Naive thymus-derived CD8-positive, alpha-beta T cell (primary cell): ENCODE data around the gene ADTRP. TPM values are rescaled to one million over a fixed set of nuclear protein-coding genes. Genes with fewer than 3 reads are reported as not detected.

Experiments
- ATAC-seq, 2 donors: fragments of 150-1000 bp; cut with Tn5 transposase in 1 of 2; sonication (Bioruptor Pico), chemical (Tn5 transposase) in 1 of 2; 1 replicate in 1 of 2; 2 replicates in 1 of 2; pipeline ENCODE4 v1.10.0; 2021; ENCODE audit warnings: mild to moderate bottlenecking in 2 of 2, moderate library complexity in 2 of 2
- POLR2A ChIA-PET: fragments of 350-600 bp; sonication (Branson Sonifier 250); formaldehyde crosslinking; loops from one replicate; lab custom pipeline; 2021; ENCODE audit warnings: antibody characterized with exemption; lab: Charles Lee
- DNase-seq, 10 donors: peaks; one replicate each; pipeline versions ENCODE4 v3.0.0 to v3.0.0-alpha.2; 2020 to 2022
- H3K27ac Mint-ChIP-seq, 10 donors: one replicate each; pipeline ENCODE4 v1.8.0; 2020 to 2022; ENCODE audit warnings: mild to moderate bottlenecking in 10 of 10, mixed read lengths in 10 of 10, moderate library complexity in 4 of 10, inconsistent platforms in 1 of 10
- H3K27me3 Mint-ChIP-seq, 5 donors: one replicate each; pipeline ENCODE4 v1.8.0; 2021 to 2022; ENCODE audit warnings: mixed read lengths in 5 of 5
- H3K36me3 Mint-ChIP-seq, 3 donors: one replicate each; pipeline ENCODE4 v1.8.0; 2020 to 2022; ENCODE audit warnings: mixed read lengths in 3 of 3, mild to moderate bottlenecking in 2 of 3, inconsistent platforms in 1 of 3
- H3K4me1 Mint-ChIP-seq, 4 donors: one replicate each; pipeline ENCODE4 v1.8.0; 2021 to 2022; ENCODE audit warnings: mixed read lengths in 4 of 4
- H3K4me3 Mint-ChIP-seq, 10 donors: one replicate each; pipeline ENCODE4 v1.8.0; 2020 to 2022; ENCODE audit warnings: mild to moderate bottlenecking in 10 of 10, mixed read lengths in 10 of 10, moderate library complexity in 6 of 10, inconsistent platforms in 1 of 10
- H3K9me3 Mint-ChIP-seq, 9 donors: one replicate each; pipeline ENCODE4 v1.8.0; 2020 to 2022; ENCODE audit warnings: mixed read lengths in 9 of 9, mild to moderate bottlenecking in 3 of 9, inconsistent platforms in 1 of 9, moderate library complexity in 1 of 9
- polyA plus RNA-seq, 3 donors: library from polyadenylated mRNA; unstranded; fragments of 300-500 nt; fragmentation: Illumina TruSeq; gene quantifications; one replicate each; pipeline ENCODE4 v1.2.3, GENCODE V29; 2021
- total RNA-seq, 8 experiments: library from RNA in 2 of 8; stranded (reverse) in 2 of 8; gene quantifications; one replicate each; pipeline ENCODE4 v1.2.3 and lab custom pipeline; 2021 to 2026

The ADTRP gene
- total and polyA plus RNA-seq, 5 experiments from 2014 or later, result 2.3 to 14.0 (median 7.2) TPM

DNA sequence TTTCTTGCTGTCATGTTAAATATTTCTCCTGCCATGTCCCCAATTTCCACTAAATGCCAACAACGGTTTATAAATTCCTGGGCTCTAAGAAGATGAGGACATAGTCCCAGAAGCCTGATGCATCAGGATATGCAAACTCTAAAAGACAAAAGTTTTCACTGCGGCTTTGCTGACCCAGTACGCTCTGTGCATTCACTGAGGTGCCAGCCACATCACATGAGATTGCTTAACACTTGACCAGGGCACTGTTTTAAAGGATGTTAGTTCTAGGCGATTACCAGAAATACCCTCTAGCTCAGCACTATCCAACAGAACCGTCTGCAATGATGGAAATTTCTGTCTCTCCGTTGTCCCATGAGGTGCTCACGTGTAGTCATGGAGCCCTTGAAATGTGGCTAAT is 19.9 kb upstream of the ADTRP start:
- Mint-ChIP-seq H3K36me3 (peaks cover 0 to 12% (median under 1%) of the 10 kb centered on the region in 3 donors), H3K27me3 (peaks cover 0 to 2% (median 0%) of the 10 kb centered on the region in 5 donors), H3K27ac (no peak overlapping the region), H3K4me3 (no peak overlapping the region), H3K9me3 (peaks cover 0 to 13% (median 1%) of the 10 kb centered on the region in 9 donors), H3K4me1 (no peaks in the 10 kb centered on the region)
- ATAC-seq (no peak), DNase-seq (no peak)
- POLR2A ChIA-PET, result no interaction called here

DNA sequence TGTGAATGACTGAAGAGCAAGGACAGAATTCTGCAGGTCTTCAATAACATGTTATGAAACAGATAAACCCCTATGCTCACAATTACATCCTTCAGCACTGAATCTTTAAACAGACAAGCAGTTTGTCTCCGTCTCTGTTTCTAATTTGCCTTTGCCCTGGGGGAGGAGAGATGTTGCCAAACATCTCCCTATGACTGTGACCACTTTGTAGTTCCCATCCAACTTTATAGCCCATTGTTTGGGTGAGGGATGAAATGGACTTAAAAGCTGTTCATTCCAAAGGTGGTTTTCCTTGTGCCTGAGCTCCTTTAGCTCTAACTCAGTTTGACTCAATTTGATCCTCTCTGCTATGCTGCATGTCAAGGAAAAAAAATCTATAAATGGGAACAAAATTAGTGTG is 19.5 kb upstream of the ADTRP start:
- H3K4me1 Mint-ChIP-seq, result no peaks in the 10 kb centered on the region
- POLR2A ChIA-PET, result no interaction called here
- no peak overlapping the region for H3K27ac Mint-ChIP-seq
- ATAC-seq, result no peak
- H3K27me3 Mint-ChIP-seq, result peaks cover 0 to 2% (median 0%) of the 10 kb centered on the region in 5 donors
- H3K9me3 Mint-ChIP-seq, result peaks cover 2 to 17% (median 6%) of the 10 kb centered on the region in 9 donors
- no peak for DNase-seq
- H3K4me3 Mint-ChIP-seq, result no peak overlapping the region
- peaks cover 0 to 16% (median 5%) of the 10 kb centered on the region in 3 donors for H3K36me3 Mint-ChIP-seq

DNA sequence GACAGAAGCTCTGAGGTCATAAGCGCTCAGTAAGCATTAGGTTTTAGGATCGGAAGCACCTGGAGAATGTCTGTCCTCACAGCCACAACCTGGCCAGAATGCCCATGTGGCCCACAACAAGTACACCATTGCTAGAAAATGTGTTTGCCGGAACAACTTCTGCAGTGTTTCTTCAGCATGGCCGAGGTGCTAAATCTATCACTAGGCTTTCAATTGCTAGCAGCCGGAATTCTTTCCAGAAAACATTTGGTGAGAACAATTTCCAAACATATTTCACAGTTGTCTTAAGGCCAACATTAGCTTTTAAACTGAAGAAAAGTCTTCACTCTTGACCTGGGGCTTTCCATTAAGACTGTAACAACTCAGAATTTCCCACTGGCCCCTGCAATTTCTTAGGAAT is 18.2 kb upstream of the ADTRP start:
- H3K9me3 Mint-ChIP-seq, result peaks cover 7 to 23% (median 9%) of the 10 kb centered on the region in 9 donors
- H3K36me3 Mint-ChIP-seq, result peaks cover 0 to 21% (median 10%) of the 10 kb centered on the region in 3 donors
- DNase-seq (no peak), ATAC-seq (no peak)
- POLR2A ChIA-PET, result no interaction called here
- H3K27ac Mint-ChIP-seq, result no peak overlapping the region
- H3K4me3 Mint-ChIP-seq, result no peak overlapping the region
- no peaks in the 10 kb centered on the region for H3K4me1 Mint-ChIP-seq
- H3K27me3 Mint-ChIP-seq, result peaks cover 0 to 2% (median 0%) of the 10 kb centered on the region in 5 donors

DNA sequence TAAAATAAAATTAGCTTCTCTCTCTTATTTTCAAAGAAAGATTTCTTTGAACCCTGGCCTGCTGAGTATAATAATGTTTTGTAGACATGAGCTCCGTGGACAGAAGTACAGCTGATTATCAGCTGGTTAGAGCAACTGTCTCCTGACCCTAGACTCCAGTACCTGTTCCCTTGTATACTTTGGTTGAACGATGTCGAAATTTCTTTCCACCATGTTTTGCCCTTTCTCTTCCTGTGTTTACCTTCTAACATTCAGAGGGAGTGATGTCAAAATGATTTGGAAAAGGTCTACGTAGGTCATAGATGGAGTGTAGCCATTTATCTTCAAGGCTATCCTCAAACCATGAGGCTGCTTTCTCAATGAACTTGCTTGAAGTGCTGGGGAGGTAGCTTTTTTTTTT is 16.8 kb upstream of the ADTRP start:
- Mint-ChIP-seq H3K4me3 (no peak overlapping the region), H3K36me3 (peaks cover 0 to 21% (median 10%) of the 10 kb centered on the region in 3 donors), H3K27ac (no peak overlapping the region), H3K9me3 (peaks cover 7 to 23% (median 9%) of the 10 kb centered on the region in 9 donors), H3K4me1 (no peaks in the 10 kb centered on the region), H3K27me3 (peaks cover 0 to 2% (median 0%) of the 10 kb centered on the region in 5 donors)
- ATAC-seq, result no peak
- POLR2A ChIA-PET, result no interaction called here
- no peak for DNase-seq

DNA sequence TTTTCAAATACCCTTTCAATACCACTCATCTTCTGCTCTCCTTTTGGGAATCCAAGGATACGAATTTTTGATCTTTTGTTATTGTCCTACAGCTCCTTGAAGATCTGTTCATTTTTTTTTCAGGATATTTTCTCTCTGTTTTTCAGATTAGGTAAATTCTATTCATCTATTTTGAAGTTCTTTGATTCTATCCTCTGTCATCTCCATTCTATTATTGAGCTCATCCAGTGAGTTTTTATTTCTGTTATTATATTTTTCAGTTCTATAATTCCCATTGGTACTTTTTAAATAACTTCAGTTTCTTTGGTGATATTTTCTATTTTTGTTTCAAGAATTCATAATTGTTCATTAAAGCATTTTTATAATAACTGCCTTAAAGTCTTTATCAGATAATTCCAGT is 14.7 kb upstream of the ADTRP start:
- no peak overlapping the region for H3K4me3 Mint-ChIP-seq
- peaks cover 0 to 21% (median 10%) of the 10 kb centered on the region in 3 donors for H3K36me3 Mint-ChIP-seq
- ATAC-seq, result no peak
- DNase-seq, result no peak
- POLR2A ChIA-PET, result no interaction called here
- peaks cover 7 to 23% (median 9%) of the 10 kb centered on the region in 9 donors for H3K9me3 Mint-ChIP-seq
- H3K27ac Mint-ChIP-seq, result no peak overlapping the region
- peaks cover 0 to 2% (median 0%) of the 10 kb centered on the region in 5 donors for H3K27me3 Mint-ChIP-seq
- H3K4me1 Mint-ChIP-seq, result no peaks in the 10 kb centered on the region

DNA sequence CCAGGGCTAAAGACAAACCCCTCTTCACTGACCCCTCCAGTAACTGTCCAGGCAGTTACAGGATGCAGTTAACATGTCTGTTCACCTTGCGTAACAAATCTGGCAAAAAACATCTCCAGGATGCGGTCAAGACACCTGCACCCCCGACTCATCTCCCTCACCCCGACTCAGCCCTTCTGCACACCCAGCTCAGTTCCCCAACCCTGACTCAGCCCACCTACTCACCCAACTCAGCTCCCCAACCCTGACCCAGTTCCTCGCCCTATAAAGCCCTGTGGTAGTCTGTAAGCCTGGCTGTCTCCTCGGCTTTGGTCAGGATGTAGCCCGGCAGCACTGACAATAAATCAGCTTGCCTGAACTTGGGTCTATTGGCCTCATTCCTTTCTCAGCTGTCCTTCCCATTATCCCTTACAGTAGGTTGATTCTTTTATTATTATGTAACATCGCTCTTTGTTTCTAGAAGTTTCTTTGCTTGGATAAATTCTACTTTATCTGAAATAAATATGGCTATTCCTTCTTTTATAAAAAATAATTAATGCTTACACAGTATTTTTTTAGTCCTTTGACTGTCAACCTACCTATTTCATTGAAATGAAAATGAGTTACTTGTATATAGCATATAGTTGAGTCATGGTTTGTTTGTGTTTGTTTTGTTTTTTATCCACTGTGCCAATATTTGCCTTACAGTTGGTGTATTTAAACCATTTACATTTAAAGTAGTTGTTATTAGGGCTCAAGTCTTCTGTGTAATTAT is 12.9 kb upstream of the ADTRP start:
- POLR2A ChIA-PET, result no interaction called here
- Mint-ChIP-seq H3K9me3 (peaks cover 7 to 23% (median 9%) of the 10 kb centered on the region in 9 donors), H3K27ac (no peak overlapping the region), H3K4me1 (no peaks in the 10 kb centered on the region), H3K4me3 (no peak overlapping the region), H3K27me3 (peaks cover 0 to under 1% (median 0%) of the 10 kb centered on the region in 5 donors), H3K36me3 (peaks cover 0 to 21% (median 10%) of the 10 kb centered on the region in 3 donors)
- DNase-seq (no peak), ATAC-seq (no peak)

DNA sequence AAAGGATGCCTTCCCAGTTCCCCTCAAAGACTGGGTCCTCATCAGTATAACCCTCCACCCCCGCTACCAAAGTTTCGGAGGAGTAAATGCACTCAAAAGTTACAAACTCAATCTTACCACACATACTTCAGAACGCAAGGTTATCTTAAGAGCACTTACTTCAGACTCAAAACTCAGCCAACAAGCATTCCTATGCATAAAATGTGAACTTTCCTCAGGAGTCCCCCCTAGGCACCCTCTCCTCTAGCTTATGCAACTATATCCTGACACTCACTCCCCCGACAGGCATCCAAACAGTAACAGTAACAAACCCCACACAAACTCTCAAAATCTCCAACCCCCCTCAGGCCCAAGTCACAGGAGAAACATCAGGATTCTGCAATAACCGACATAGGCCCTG is 11.1 kb upstream of the ADTRP start:
- H3K4me1 Mint-ChIP-seq, result peaks cover 0 to 2% (median 0%) of the 10 kb centered on the region in 4 donors
- H3K36me3 Mint-ChIP-seq, result peaks cover 0 to 14% (median 10%) of the 10 kb centered on the region in 3 donors
- H3K27ac Mint-ChIP-seq, result no peak overlapping the region
- H3K9me3 Mint-ChIP-seq, result peaks cover 7 to 21% (median 9%) of the 10 kb centered on the region in 9 donors
- no peak for ATAC-seq
- POLR2A ChIA-PET, result no interaction called here
- DNase-seq, result no peak
- no peak overlapping the region for H3K4me3 Mint-ChIP-seq
- H3K27me3 Mint-ChIP-seq, result no peaks in the 10 kb centered on the region

DNA sequence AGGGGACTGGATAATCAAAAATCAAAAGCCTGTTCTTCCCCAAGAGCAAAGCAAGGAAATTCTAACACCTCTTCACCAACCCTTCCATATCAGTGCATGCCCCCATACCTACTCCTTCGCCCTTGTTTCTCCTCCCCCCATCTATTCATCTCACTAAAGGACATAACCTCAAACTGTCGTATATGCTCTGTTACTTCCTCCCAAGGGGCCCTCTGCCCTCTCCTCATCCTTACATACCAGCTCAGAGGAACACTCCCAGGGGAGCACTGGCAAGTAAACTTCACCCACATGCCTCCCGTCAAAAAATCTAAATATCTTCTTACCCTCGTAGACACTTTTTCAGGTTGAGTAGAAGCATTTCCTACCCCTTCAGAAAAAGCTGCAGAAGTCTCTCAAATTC is 9.4 kb upstream of the ADTRP start:
- H3K27ac Mint-ChIP-seq, result no peak overlapping the region
- H3K9me3 Mint-ChIP-seq, result peaks cover 3 to 8% (median 5%) of the 10 kb centered on the region in 9 donors
- no peaks in the 10 kb centered on the region for H3K27me3 Mint-ChIP-seq
- POLR2A ChIA-PET, result no interaction called here
- ATAC-seq (no peak), DNase-seq (no peak)
- no peak overlapping the region for H3K4me3 Mint-ChIP-seq
- H3K36me3 Mint-ChIP-seq, result peaks cover 0 to 4% (median 4%) of the 10 kb centered on the region in 3 donors
- H3K4me1 Mint-ChIP-seq, result peaks cover 0 to 3% (median 1%) of the 10 kb centered on the region in 4 donors

DNA sequence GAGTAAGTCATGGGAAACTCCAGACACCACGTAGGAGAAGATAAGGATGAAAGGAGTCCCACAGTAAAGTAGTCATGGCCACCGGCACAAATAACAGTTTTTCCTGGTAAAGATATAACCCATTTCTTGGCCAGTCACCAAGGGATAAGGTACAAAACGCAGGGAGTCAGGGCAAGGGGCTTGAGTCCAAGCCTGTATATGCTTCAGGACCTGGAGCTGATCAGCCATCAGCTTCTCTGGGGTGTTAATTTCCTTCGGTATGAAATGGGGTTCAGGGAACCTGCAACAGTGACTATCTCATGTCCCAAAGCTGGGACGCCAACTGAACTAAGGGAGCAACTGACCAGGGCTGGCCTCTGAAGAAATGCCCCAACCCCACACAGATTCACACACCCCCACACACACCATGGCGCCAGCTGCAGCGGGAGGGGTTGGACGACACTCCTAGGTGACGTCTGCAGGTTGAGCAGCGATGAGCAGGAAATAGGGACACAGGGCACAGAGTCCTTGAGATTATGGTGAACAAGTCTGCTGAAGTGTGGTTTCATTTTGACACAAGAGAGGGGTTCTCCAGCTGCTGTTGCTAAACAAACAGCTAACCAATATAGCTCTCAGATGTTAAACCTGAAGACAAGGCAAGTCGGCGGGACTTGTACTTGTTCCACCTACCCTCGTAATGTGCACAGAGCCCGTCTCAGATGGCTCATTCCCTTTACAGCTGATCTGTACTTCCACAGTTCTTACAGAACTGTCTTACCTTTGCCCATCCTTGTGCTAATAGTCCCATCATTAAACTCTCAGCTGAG is 7.4 kb upstream of the ADTRP start:
- Mint-ChIP-seq H3K27me3 (no peaks in the 10 kb centered on the region), H3K9me3 (no peaks in the 10 kb centered on the region), H3K4me1 (peaks cover 0 to 3% (median 1%) of the 10 kb centered on the region in 4 donors), H3K4me3 (peak overlapping the region in 3 of 10 donors; percentile 1 to 63 (median 54)), H3K27ac (peak overlapping the region in 1 of 10 donors; percentile 32), H3K36me3 (no peaks in the 10 kb centered on the region)
- ATAC-seq, result peak in 1 of 2 donors; percentile 52
- POLR2A ChIA-PET, result interaction anchor here (0.6 kb wide), 1 partner anchor 177 kb away, joined by 3 read pairs; no protein-coding TSS in a partner anchor
- no peak for DNase-seq

DNA sequence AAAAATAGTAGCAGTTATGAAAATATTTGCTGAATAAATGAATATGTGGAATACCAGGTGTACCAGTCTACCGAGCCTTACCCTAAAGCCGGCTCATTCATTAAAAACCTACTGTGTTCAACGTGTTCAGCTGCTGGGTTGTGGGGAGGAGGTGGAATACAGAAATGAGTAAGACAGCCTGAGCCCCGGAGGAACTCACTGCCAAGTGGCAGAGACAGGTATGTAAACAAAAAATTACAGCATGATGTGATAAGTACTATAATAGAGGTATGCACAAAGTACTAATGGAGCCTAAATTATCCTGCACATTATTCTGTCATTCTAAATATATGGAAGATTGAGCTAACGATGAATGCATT is 6.8 kb upstream of the ADTRP start:
- H3K9me3 Mint-ChIP-seq, result no peaks in the 10 kb centered on the region
- H3K4me3 Mint-ChIP-seq, result peak overlapping the region in 3 of 10 donors; percentile 3 to 63 (median 54)
- no peak overlapping the region for H3K27ac Mint-ChIP-seq
- POLR2A ChIA-PET, result interaction anchor here (0.6 kb wide), 1 partner anchor 178 kb away, joined by 3 read pairs; no protein-coding TSS in a partner anchor
- H3K27me3 Mint-ChIP-seq, result no peaks in the 10 kb centered on the region
- no peaks in the 10 kb centered on the region for H3K36me3 Mint-ChIP-seq
- peaks cover 0 to 3% (median 1%) of the 10 kb centered on the region in 4 donors for H3K4me1 Mint-ChIP-seq
- ATAC-seq (no peak), DNase-seq (no peak)

DNA sequence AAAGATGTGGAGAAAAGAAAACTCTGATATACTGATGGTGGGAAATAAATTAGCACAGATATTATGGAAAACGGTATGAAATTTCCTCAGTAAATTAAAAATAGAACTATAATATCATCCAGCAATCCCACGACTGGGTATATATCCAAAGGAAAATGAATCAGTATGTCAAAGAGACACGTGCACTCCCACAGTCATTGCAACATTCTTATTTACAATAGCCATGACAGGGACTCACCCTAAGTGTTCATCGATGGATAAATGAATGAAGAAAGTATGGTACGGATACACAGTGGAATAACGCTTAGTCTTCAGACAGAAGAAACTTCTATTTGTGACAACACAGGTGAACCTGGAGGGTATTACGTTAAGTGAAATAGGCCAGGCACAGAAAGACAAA is 5.7 kb upstream of the ADTRP start:
- Mint-ChIP-seq H3K4me1 (peaks cover 0 to 3% (median 1%) of the 10 kb centered on the region in 4 donors), H3K36me3 (no peaks in the 10 kb centered on the region), H3K9me3 (no peaks in the 10 kb centered on the region), H3K27ac (no peak overlapping the region), H3K27me3 (no peaks in the 10 kb centered on the region), H3K4me3 (no peak overlapping the region)
- no peak for DNase-seq
- no peak for ATAC-seq
- POLR2A ChIA-PET, result no interaction called here

DNA sequence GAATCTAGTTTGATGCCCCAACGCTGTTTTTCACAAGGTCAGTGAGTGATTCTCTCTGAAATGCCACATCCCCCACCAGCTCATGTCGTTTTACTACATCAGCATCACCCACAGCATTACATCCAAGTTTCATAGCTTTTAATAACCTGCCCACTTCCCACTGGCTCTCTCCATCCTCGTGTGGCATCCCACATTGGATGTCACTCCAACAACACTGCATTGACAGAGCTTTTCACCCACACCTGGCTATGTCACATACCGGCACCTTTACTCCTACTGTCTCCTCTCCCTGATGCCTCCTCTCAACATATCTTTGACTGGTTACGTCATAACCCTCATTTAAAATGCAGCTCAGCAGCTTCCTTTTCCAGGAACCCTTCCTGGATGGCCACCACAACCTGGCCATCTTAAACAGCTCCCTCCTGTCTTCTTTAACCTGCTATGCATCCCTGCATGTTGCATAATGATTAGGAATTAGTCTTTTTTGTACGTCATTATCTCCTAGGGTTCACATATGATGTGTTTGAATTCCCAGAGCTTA is 5.0 kb upstream of the ADTRP start:
- H3K27ac Mint-ChIP-seq, result no peak overlapping the region
- no peak for DNase-seq
- POLR2A ChIA-PET, result no interaction called here

More for the DNA sequence above, 5.0 kb upstream of the ADTRP start:
- no peaks in the 10 kb centered on the region for H3K27me3 Mint-ChIP-seq
- no peaks in the 10 kb centered on the region for H3K9me3 Mint-ChIP-seq
- H3K36me3 Mint-ChIP-seq, result no peaks in the 10 kb centered on the region
- H3K4me3 Mint-ChIP-seq, result no peak overlapping the region
- ATAC-seq, result no peak
- H3K4me1 Mint-ChIP-seq, result peaks cover 0 to 4% (median 3%) of the 10 kb centered on the region in 4 donors
